WTC11 (cell line): Measurements from ENCODE around the gene HBE1. TPM values are rescaled to one million over a fixed set of nuclear protein-coding genes. Genes with fewer than 3 reads are reported as not detected.
"Not testable (repeated sequence)": the region's sequence is repeated elsewhere in the genome, so short reads cannot be mapped to it uniquely, and the experiment has no call there.

Experiments
- ATAC-seq: fragments of 200-7000 bp; cut with Tn5 transposase; 2 replicates; pipeline ENCODE4 v1.10.0; 2021; ENCODE audit warnings: mild to moderate bottlenecking, moderate library complexity
- CTCF ChIA-PET: fragments of 300-600 bp; sonication (Branson Sonifier 250); formaldehyde crosslinking; loops from one replicate; lab custom pipeline; 2021; ENCODE audit warnings: antibody characterized with exemption; lab: Charles Lee
- POLR2A ChIA-PET: fragments of 350-600 bp; sonication (Branson Sonifier 250); formaldehyde crosslinking; loops from one replicate; lab custom pipeline; 2021; ENCODE audit warnings: antibody characterized with exemption; lab: Charles Lee
- DNase-seq: peaks from one replicate; pipeline ENCODE4 v3.0.0; 2021; ENCODE audit warnings: low spot score
- H3K27ac Mint-ChIP-seq: 2 replicates; pipeline ENCODE4 v1.8.0; 2021; ENCODE audit warnings: mixed read lengths
- H3K27me3 Mint-ChIP-seq: 2 replicates; pipeline ENCODE4 v1.8.0; 2021; ENCODE audit warnings: low read depth, mild to moderate bottlenecking, moderate library complexity, mixed read lengths
- H3K36me3 Mint-ChIP-seq: 2 replicates; pipeline ENCODE4 v1.8.0; 2021; ENCODE audit warnings: mixed read lengths
- H3K4me1 Mint-ChIP-seq: 2 replicates; pipeline ENCODE4 v1.8.0; 2022; ENCODE audit warnings: mixed read lengths
- H3K4me3 Mint-ChIP-seq: 2 replicates; pipeline ENCODE4 v1.8.0; 2021; ENCODE audit warnings: mild to moderate bottlenecking, moderate library complexity, mixed read lengths
- H3K9me3 Mint-ChIP-seq: 2 replicates; pipeline ENCODE4 v1.8.0; 2021; ENCODE audit warnings: mixed read lengths
- ARID4B ChIP-seq: sonication (generic); formaldehyde crosslinking; IDR thresholded peaks from 2 replicates; pipeline ENCODE4 v1.8.0; 2023; ENCODE audit warnings: missing genetic modification reagents, mild to moderate bottlenecking, borderline replicate concordance
- ATF3 ChIP-seq: sonication (generic); formaldehyde crosslinking; conservative IDR thresholded peaks from 2 replicates; pipeline ENCODE4 v1.8.1; 2022; ENCODE audit warnings: mild to moderate bottlenecking, missing genetic modification reagents
- CBFB ChIP-seq: sonication (generic); formaldehyde crosslinking; IDR thresholded peaks from 2 replicates; pipeline ENCODE4 v1.8.1; 2022; ENCODE audit warnings: mild to moderate bottlenecking, low read depth, missing genetic modification reagents
- FOXK1 ChIP-seq: sonication (generic); formaldehyde crosslinking; IDR thresholded peaks from 2 replicates; pipeline ENCODE4 v1.8.0; 2022; ENCODE audit warnings: mild to moderate bottlenecking, moderate library complexity, missing genetic modification reagents
- HMGA2 ChIP-seq: fragments of 250-450 bp; sonication (Bioruptor Pico); IDR thresholded peaks from 2 replicates; pipeline ENCODE4 v1.4.0; 2021; ENCODE audit warnings: mild to moderate bottlenecking, moderate library complexity
- KAT7 ChIP-seq: sonication (generic); formaldehyde crosslinking; IDR thresholded peaks from 2 replicates; pipeline ENCODE4 v1.8.1; 2023; ENCODE audit warnings: missing genetic modification reagents, mild to moderate bottlenecking, borderline replicate concordance
- OVOL2 ChIP-seq: fragments of 250-450 bp; sonication (Bioruptor Pico); IDR thresholded peaks from 2 replicates; pipeline ENCODE4 v1.9.0; 2021; ENCODE audit warnings: mild to moderate bottlenecking, borderline replicate concordance
- USF2 ChIP-seq: sonication (generic); formaldehyde crosslinking; IDR thresholded peaks from 2 replicates; pipeline ENCODE4 v1.8.1; 2023; ENCODE audit warnings: mild to moderate bottlenecking, missing genetic modification reagents, moderate library complexity
- ZNF281 ChIP-seq: sonication (generic); formaldehyde crosslinking; IDR thresholded peaks from 2 replicates; pipeline ENCODE4 v1.8.0; 2023; ENCODE audit warnings: mild to moderate bottlenecking, missing genetic modification reagents
- total RNA-seq: library from RNA; stranded (reverse); gene quantifications from 3 replicates; pipeline ENCODE4 v1.2.3, GENCODE V29; 2021

HBE1 gene
- total RNA-seq, 1 experiment from 2014 or later, result 3.1 TPM

- TF ChIP-seq ZNF281 (CRISPR knock-in tag) (peak; percentile 62; the same call in 1 of the 2 replicates), USF2 (peak; percentile 82), HMGA2 (CRISPR knock-in tag) (no peak)
These were observed 11.0 kb downstream of the HBE1 start (continued) for GRCh38 chr11:5258543-5259262.

GRCh38 chr11:5257296-5257695, 12.4 kb downstream of the HBE1 start:
- Mint-ChIP-seq H3K9me3 (peaks cover 22% of the 10 kb centered on the region), H3K27ac (no peak overlapping the region), H3K27me3 (peaks cover 50% of the 10 kb centered on the region), H3K4me3 (no peak overlapping the region), H3K4me1 (peaks cover 35% of the 10 kb centered on the region), H3K36me3 (peaks cover 13% of the 10 kb centered on the region)
- POLR2A ChIA-PET, result no interaction called here
- DNase-seq, result no peak
- TF ChIP-seq ATF3 (CRISPR knock-in tag) (no peak), OVOL2 (CRISPR knock-in tag) (no peak), KAT7 (no peak), CBFB (CRISPR knock-in tag) (no peak), FOXK1 (CRISPR knock-in tag) (no peak), ARID4B (CRISPR knock-in tag) (no peak)
- CTCF ChIA-PET, result no interaction called here
- peak; percentile 88 for ATAC-seq

- H3K27ac Mint-ChIP-seq, POLR2A ChIA-PET, CTCF ChIA-PET, ATAC-seq, H3K4me3 Mint-ChIP-seq, H3K36me3 Mint-ChIP-seq, DNase-seq: not testable (repeated sequence)
- Mint-ChIP-seq H3K4me1 (peaks cover 31% of the 10 kb centered on the region), H3K9me3 (peaks cover 11% of the 10 kb centered on the region; the same call in 1 of the 2 replicates), H3K27me3 (peaks cover 43% of the 10 kb centered on the region)
These were observed 14.9 kb downstream of the HBE1 start, which contains the start of gene HBG2 for GRCh38 chr11:5254646-5255413. TSS of gene HBG2 (minus strand) at chr11:5254781. CDS start at chr11:5254728, 53 bp downstream.

- Mint-ChIP-seq H3K4me1 (peaks cover 23% of the 10 kb centered on the region), H3K27me3 (peaks cover 35% of the 10 kb centered on the region)
- DNase-seq, H3K9me3 Mint-ChIP-seq, CTCF ChIA-PET, ATAC-seq, H3K27ac Mint-ChIP-seq, POLR2A ChIA-PET, H3K4me3 Mint-ChIP-seq, H3K36me3 Mint-ChIP-seq: not testable (repeated sequence)
These were observed 15.7 kb downstream of the HBE1 start for GRCh38 chr11:5254023-5254422.

GRCh38 chr11:5253440-5253839, 16.3 kb downstream of the HBE1 start:
- POLR2A ChIA-PET, CTCF ChIA-PET, H3K9me3 Mint-ChIP-seq, H3K36me3 Mint-ChIP-seq, H3K4me3 Mint-ChIP-seq, H3K27ac Mint-ChIP-seq, DNase-seq, ATAC-seq: not testable (repeated sequence)
- Mint-ChIP-seq H3K27me3 (peaks cover 31% of the 10 kb centered on the region), H3K4me1 (peaks cover 17% of the 10 kb centered on the region)
